ENCODE data around the gene KCNQ5.
"Not testable (repeated sequence)": the region's sequence is repeated elsewhere in the genome, so short reads cannot be mapped to it uniquely, and the experiment has no call there.

The KCNQ5 gene

GRCh38 chr6:72892901-72893300, 271.0 kb downstream of the KCNQ5 start:
- Histone ChIP-seq H3K4me1 (ENCODE audit: control insufficient read depth, low read depth, low read length) (no peaks in the 10 kb centered on the region), H3K4me3 (ENCODE audit: low read length) (no peak overlapping the region), H3K27me3 (ENCODE audit: control insufficient read depth, insufficient read depth, low read length) (no peaks in the 10 kb centered on the region), H3K9me3 (ENCODE audit: control insufficient read depth, low read depth, low read length) (no peaks in the 10 kb centered on the region), H3K27ac (ENCODE audit: low read length) (no peak overlapping the region), H3K9ac (ENCODE audit: low read length) (no peak overlapping the region), H3K36me3 (ENCODE audit: control insufficient read depth, low read depth, low read length) (no peaks in the 10 kb centered on the region)

DNA sequence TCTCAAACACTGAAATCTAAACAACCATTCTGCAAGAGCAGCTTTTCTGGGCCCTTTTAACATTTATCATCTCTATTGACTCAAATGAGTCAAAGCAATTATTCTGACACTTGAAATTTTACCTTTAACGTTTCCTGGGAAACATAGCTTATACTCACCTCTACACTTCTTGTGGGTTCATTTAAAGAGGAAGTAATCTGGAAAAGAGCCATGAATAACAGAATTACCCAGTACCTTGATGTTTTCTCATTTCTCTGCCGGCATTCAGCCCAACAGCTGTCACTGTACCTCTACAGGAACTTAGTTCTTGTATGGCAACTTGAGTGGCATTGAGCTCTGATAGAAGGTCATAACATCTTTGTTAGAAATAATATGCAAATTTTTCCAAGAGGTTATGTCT, 272.2 kb downstream of the KCNQ5 start:
- Histone ChIP-seq H3K9ac (ENCODE audit: low read length) (no peak overlapping the region), H3K27ac (ENCODE audit: low read length) (no peak overlapping the region), H3K4me1 (ENCODE audit: control insufficient read depth, low read depth, low read length) (no peaks in the 10 kb centered on the region), H3K27me3 (ENCODE audit: control insufficient read depth, insufficient read depth, low read length) (no peaks in the 10 kb centered on the region), H3K4me3 (ENCODE audit: low read length) (no peak overlapping the region), H3K36me3 (ENCODE audit: control insufficient read depth, low read depth, low read length) (no peaks in the 10 kb centered on the region), H3K9me3 (ENCODE audit: control insufficient read depth, low read depth, low read length) (no peaks in the 10 kb centered on the region)

- not testable (repeated sequence) for H3K4me3 ChIP-seq (ENCODE audit: low read length); H3K27me3 ChIP-seq (ENCODE audit: control insufficient read depth, insufficient read depth, low read length); H3K36me3 ChIP-seq (ENCODE audit: control insufficient read depth, low read depth, low read length); H3K4me1 ChIP-seq (ENCODE audit: control insufficient read depth, low read depth, low read length); H3K9me3 ChIP-seq (ENCODE audit: control insufficient read depth, low read depth, low read length); H3K27ac ChIP-seq (ENCODE audit: low read length); H3K9ac ChIP-seq (ENCODE audit: low read length)
Measured at GRCh38 chr6:72898313-72898712, 276.4 kb downstream of the KCNQ5 start.

- Histone ChIP-seq H3K4me3 (ENCODE audit: low read length) (no peak overlapping the region), H3K27ac (ENCODE audit: low read length) (no peak overlapping the region)
Measured at GRCh38 chr6:72905705-72906478, 284.0 kb downstream of the KCNQ5 start.

GRCh38 chr6:72911463-72912155, 289.7 kb downstream of the KCNQ5 start:
- H3K36me3 ChIP-seq (ENCODE audit: control insufficient read depth, low read depth, low read length): no peaks in the 10 kb centered on the region
- no peak overlapping the region for H3K9ac ChIP-seq (ENCODE audit: low read length)
- H3K9me3 ChIP-seq (ENCODE audit: control insufficient read depth, low read depth, low read length): no peaks in the 10 kb centered on the region
- no peaks in the 10 kb centered on the region for H3K27me3 ChIP-seq (ENCODE audit: control insufficient read depth, insufficient read depth, low read length)
- no peak overlapping the region for H3K27ac ChIP-seq (ENCODE audit: low read length)
- no peaks in the 10 kb centered on the region for H3K4me1 ChIP-seq (ENCODE audit: control insufficient read depth, low read depth, low read length)
- H3K4me3 ChIP-seq (ENCODE audit: low read length): no peak overlapping the region

More at GRCh38 chr6:72905705-72906478, 284.0 kb downstream of the KCNQ5 start:
- no peaks in the 10 kb centered on the region for H3K27me3 ChIP-seq (ENCODE audit: control insufficient read depth, insufficient read depth, low read length)
- no peak overlapping the region for H3K9ac ChIP-seq (ENCODE audit: low read length)
- H3K9me3 ChIP-seq (ENCODE audit: control insufficient read depth, low read depth, low read length): no peaks in the 10 kb centered on the region
- no peaks in the 10 kb centered on the region for H3K36me3 ChIP-seq (ENCODE audit: control insufficient read depth, low read depth, low read length)
- no peaks in the 10 kb centered on the region for H3K4me1 ChIP-seq (ENCODE audit: control insufficient read depth, low read depth, low read length)

- Histone ChIP-seq H3K36me3 (ENCODE audit: control insufficient read depth, low read depth, low read length) (no peaks in the 10 kb centered on the region), H3K27ac (ENCODE audit: low read length) (no peak overlapping the region), H3K4me1 (ENCODE audit: control insufficient read depth, low read depth, low read length) (no peaks in the 10 kb centered on the region), H3K4me3 (ENCODE audit: low read length) (no peak overlapping the region), H3K27me3 (ENCODE audit: control insufficient read depth, insufficient read depth, low read length) (no peaks in the 10 kb centered on the region), H3K9ac (ENCODE audit: low read length) (no peak overlapping the region), H3K9me3 (ENCODE audit: control insufficient read depth, low read depth, low read length) (no peaks in the 10 kb centered on the region)
Measured at GRCh38 chr6:72913797-72914196, 291.9 kb downstream of the KCNQ5 start.

DNA sequence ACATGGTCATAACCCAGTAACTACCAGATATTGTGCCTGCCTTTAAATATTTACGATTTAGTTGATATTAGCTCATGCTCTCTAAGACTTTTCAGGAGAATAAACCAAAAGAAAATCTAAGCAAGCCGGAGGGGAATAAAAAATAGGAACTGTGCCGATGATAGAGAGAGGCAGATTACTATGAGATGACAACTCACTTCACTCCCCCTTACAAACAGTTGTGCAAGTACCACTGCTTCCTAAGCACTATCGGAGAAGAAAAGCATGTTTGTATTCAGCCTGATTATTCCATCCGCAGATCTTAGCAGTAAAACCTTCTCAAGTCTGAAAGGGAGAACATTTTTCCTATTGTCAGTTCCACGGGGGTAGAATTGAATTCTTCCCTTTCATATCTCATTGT, 294.4 kb downstream of the KCNQ5 start:
- no peak overlapping the region for H3K27ac ChIP-seq (ENCODE audit: low read length)
- no peaks in the 10 kb centered on the region for H3K4me1 ChIP-seq (ENCODE audit: control insufficient read depth, low read depth, low read length)
- H3K9me3 ChIP-seq (ENCODE audit: control insufficient read depth, low read depth, low read length): no peaks in the 10 kb centered on the region
- H3K4me3 ChIP-seq (ENCODE audit: low read length): no peak overlapping the region
- no peaks in the 10 kb centered on the region for H3K36me3 ChIP-seq (ENCODE audit: control insufficient read depth, low read depth, low read length)
- H3K9ac ChIP-seq (ENCODE audit: low read length): no peak overlapping the region
- no peaks in the 10 kb centered on the region for H3K27me3 ChIP-seq (ENCODE audit: control insufficient read depth, insufficient read depth, low read length)

DNA sequence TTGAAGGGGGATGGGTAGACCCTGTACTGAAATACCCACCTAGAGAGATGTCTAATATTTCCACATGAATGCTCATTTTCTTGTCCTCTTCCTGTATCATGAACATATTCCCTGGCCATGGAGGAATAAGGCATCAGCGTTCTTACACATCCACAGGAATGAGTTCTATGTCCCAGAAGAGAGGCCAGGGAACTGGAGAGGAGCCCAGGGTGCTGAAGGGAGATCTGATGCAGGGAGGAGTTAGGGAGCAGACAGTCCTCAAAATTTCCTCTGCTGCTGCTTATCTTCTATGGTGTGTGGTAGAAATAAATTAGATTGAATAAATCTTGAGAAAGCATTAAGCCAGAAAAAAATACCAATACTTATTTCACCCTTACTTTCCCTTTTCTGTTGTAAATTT, 295.0 kb downstream of the KCNQ5 start:
- Histone ChIP-seq H3K27ac (ENCODE audit: low read length) (no peak overlapping the region), H3K4me3 (ENCODE audit: low read length) (no peak overlapping the region), H3K9me3 (ENCODE audit: control insufficient read depth, low read depth, low read length) (no peaks in the 10 kb centered on the region), H3K36me3 (ENCODE audit: control insufficient read depth, low read depth, low read length) (no peaks in the 10 kb centered on the region), H3K9ac (ENCODE audit: low read length) (no peak overlapping the region), H3K27me3 (ENCODE audit: control insufficient read depth, insufficient read depth, low read length) (no peaks in the 10 kb centered on the region), H3K4me1 (ENCODE audit: control insufficient read depth, low read depth, low read length) (no peaks in the 10 kb centered on the region)

DNA sequence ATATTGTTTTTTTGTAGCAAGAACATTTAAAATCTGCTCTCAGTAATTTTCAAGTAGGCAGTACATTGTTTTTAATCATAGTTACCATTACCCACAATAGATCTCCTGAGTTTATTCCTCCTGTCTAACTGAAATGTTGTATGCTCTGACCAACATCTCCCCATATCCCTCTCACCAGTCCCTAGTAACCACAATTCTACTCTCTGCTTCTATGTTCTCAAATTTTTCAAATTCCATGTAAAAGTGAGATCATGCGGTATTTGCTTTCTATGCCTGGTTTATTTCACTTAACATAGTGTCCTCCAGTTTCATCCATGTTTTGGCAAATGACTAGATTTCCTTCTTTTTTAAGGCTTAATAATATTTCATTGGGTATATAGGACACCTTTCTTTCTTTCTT, 300.5 kb downstream of the KCNQ5 start:
- no peaks in the 10 kb centered on the region for H3K36me3 ChIP-seq (ENCODE audit: control insufficient read depth, low read depth, low read length)
- no peak overlapping the region for H3K4me3 ChIP-seq (ENCODE audit: low read length)
- no peaks in the 10 kb centered on the region for H3K27me3 ChIP-seq (ENCODE audit: control insufficient read depth, insufficient read depth, low read length)
- H3K4me1 ChIP-seq (ENCODE audit: control insufficient read depth, low read depth, low read length): no peaks in the 10 kb centered on the region
- H3K9ac ChIP-seq (ENCODE audit: low read length): no peak overlapping the region
- no peaks in the 10 kb centered on the region for H3K9me3 ChIP-seq (ENCODE audit: control insufficient read depth, low read depth, low read length)
- no peak overlapping the region for H3K27ac ChIP-seq (ENCODE audit: low read length)

GRCh38 chr6:72925136-72925535, 303.3 kb downstream of the KCNQ5 start:
- Histone ChIP-seq H3K4me3 (ENCODE audit: low read length) (no peak overlapping the region), H3K9ac (ENCODE audit: low read length) (no peak overlapping the region), H3K4me1 (ENCODE audit: control insufficient read depth, low read depth, low read length) (no peaks in the 10 kb centered on the region), H3K36me3 (ENCODE audit: control insufficient read depth, low read depth, low read length) (no peaks in the 10 kb centered on the region), H3K27me3 (ENCODE audit: control insufficient read depth, insufficient read depth, low read length) (no peaks in the 10 kb centered on the region), H3K9me3 (ENCODE audit: control insufficient read depth, low read depth, low read length) (no peaks in the 10 kb centered on the region), H3K27ac (ENCODE audit: low read length) (no peak overlapping the region)

- Histone ChIP-seq H3K27ac (ENCODE audit: low read length) (no peak overlapping the region), H3K9me3 (ENCODE audit: control insufficient read depth, low read depth, low read length) (no peaks in the 10 kb centered on the region), H3K4me1 (ENCODE audit: control insufficient read depth, low read depth, low read length) (no peaks in the 10 kb centered on the region), H3K9ac (ENCODE audit: low read length) (no peak overlapping the region), H3K4me3 (ENCODE audit: low read length) (no peak overlapping the region), H3K27me3 (ENCODE audit: control insufficient read depth, insufficient read depth, low read length) (no peaks in the 10 kb centered on the region), H3K36me3 (ENCODE audit: control insufficient read depth, low read depth, low read length) (no peaks in the 10 kb centered on the region)
Measured at GRCh38 chr6:72930556-72931132, 308.8 kb downstream of the KCNQ5 start.

Data from iPS-18a (cell line).